ENCODE results near the gene XRCC6.

The XRCC6 gene

DNA sequence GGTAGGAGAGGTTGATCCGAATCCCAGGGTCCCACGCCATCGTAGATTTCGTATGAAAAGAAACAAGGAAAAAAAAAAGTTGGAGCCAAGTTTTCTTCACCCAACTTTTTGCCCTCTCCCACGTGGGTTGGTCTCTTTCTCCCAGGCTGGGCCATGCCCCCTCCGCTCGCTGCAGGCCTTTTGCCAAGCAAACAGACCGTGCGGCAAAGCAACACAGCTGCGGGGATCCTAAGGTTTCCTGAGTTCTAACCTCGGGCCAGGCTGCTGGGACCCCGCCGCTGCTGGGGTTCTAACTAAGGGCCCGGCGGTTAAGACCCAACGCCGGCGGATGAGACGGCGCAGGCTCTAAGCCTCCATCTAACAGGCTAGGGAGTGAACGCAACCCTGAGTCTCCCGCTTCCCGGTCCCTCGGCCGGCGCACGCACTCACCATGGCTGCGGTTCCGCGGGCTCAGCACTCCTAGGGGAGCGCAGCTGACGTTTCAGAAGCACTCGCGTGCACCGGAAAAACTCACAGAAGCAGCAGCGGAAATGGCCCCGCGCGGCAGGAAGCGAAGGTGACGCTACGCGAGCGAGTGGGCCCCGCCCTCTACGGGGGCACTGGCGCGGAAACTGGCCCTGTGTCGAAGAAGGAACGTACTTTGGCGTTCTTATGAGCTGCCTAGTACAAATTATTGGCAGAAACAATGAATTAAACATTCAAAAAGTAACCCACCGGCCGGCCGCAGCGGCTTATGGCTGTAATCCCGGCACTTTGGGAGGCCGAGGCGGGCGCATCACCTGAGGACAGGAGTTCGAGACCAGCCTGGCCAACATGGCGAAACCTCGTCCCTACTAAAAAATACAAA, 67.5 kb downstream of the XRCC6 start, which contains the start of gene SNU13:
Gene SNU13 (minus strand): TSS at position 503 of the 847 bp plus-strand sequence. CDS start 71 bp downstream, at position 432.
- DNase-seq: peak; percentile 98

DNA sequence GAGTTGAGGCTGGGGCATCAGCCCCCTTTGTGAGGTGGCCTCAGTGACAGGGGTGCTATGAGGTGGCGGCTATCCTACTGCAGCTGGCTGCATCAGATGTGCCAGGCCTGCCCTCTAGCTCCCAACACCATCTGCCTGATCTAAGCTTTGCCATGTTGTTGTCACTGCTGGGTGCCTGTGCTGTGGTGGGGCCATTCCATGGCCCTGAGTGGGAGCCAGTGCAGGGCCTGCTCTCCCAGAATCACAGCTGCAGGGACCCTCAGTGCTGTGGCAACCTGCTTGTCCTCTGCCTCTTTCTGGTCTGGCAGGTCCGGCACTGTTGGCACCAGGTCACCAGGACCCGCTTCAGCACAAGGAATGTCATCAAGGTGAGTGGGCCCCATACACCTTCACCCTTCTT, 69.4 kb downstream of the XRCC6 start:
- peak; percentile 62 for DNase-seq

DNA sequence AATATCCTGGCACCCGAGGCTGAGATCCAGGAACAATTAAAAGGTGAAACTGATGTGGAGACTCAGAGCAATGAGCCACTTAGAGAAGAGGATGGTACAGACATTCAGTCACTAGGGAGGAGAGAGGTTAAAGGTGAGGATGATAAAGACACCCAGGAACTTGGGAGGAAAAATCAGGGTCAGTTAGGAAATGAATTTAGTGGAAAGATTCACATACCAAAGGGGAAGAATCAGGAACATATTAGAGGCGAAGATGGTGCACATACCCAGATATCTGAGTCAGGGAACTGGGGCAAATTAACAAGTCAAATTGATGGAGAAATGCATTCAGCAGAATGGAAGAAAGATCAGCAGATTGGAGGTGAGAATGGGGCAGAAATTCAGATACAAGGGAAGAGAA, 74.1 kb downstream of the XRCC6 start:
- no peak for DNase-seq

DNA sequence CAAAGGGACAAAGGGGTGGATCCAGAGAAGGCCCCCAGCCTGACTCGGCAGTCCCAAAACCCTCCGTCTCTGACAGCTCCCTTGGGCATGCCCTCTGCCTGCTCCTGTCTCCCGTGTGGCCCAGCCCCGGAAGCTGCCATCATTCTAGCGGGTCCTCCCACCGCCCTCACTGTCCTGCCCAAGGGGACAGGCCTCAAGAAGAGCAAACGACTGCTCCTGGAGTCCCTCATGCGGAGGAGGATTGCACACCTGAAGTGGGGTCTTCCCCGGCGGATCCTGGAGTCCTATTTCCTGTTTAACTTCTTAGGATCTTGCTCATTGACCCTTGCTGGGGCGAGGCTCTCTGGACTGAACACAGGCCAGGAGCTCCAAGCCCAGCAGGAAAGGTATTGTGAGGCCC, 75.6 kb downstream of the XRCC6 start:
- DNase-seq: no peak

DNA sequence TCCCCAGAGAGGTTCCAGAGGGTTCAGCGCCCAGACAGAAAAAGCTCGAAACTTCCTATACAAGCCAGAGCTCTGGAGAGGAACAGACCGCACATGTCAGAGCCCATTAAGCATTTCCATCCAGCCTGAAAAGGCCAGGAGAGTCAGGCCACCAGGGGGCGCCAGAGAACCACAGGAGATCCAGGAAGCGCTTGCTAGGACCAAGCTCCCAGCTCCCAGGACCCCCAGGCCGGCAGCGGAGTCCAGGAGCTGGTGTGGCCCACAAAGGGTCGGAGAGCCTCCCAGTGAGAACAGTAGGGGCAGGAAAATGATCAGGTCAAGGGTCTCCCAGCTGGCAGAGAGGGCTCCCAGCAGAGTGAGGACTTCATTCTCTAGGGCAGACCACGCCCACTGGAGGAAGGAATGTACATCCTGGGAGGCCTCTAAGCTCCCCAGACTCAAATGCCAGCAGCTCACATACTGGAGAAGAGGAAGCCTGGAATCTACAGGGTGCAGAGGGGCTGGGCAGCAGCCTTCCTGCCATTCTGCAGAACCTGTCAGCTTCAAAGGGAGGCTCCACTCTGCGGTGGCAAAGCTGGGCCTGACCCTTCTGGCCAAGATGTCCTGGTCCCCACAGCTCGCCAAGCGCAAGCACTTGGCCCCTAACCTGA, 76.2 kb downstream of the XRCC6 start:
- DNase-seq: peak; percentile 97

DNA sequence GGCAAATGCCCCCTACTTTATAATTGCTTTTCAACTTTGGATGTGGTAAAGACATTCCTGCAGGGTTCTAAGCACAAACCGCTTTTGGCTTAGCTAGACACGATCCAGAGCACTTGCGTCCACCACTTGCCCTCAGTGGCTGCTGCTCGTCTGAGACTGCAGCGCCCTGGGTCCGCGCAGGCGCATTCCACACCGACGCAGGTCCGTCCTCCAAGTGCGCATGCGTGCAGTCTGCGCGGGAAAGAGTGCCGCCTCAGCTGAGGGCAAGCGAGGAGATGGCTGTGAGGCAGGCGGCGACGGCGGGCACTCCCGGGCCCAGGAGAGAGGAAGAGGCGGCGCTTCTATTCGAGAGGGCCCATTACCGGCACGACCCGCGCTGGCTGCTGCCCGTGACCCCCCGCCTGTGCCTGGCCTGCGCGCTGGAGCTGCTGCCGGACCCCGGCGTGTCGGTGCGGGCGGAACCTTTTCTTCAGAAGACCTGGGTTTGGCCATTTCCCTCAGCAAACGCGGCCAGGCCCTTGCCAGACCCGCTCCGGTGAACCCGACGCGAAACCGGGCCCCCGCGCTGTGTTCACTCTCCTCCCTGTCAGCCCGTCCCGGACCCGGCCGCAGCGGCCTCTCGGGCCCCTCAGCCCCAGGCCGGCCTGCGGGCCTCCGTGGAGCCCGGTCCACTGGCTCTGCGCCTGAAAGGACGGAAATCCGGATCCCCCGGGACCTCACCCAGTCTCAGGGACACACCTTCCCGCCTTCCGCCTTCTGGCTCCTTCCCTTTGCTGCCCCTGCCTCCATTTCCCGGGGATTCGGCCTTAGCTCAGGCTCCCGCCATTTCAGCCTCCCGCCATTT, 78.4 kb downstream of the XRCC6 start, which contains the start of gene MEI1:
Gene MEI1 (plus strand): TSS at position 240 of the 844 bp plus-strand sequence. CDS start 36 bp downstream, at position 276.
- DNase-seq: peak; percentile 97

DNA sequence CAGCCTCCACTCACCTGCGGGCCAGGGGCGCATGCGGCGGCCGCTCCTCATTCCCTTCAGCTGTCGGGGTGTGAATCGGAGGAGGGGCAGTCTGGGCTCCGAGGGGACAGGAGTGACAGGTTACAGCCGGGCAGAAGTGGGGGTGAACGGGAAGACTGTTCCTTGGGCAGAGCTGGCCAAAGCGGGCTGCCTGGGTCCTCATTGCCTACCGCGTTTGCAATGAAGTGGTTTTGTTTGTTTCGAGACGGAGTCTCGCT, 78.9 kb downstream of the XRCC6 start:
- DNase-seq: no peak

DNA sequence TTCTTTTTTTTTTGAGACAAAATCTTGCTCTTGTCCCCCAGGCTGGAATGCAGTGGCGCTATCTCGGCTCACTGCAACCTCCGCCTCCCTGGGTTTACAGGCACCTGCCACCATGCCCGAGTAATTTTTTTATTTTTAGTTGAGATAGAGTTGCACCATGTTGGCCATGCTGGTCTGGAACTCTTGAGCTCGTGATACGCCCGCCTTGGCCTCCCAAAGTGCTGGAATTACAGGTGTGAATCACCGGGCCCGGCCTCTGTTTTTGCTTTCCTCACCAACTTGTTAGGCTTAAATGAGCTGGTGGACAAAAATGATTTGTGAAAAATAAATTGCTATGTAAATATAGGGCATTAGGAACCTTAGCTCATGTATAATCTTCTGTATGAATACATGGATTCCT, 81.7 kb downstream of the XRCC6 start:
- peak; percentile 14 for DNase-seq

DNA sequence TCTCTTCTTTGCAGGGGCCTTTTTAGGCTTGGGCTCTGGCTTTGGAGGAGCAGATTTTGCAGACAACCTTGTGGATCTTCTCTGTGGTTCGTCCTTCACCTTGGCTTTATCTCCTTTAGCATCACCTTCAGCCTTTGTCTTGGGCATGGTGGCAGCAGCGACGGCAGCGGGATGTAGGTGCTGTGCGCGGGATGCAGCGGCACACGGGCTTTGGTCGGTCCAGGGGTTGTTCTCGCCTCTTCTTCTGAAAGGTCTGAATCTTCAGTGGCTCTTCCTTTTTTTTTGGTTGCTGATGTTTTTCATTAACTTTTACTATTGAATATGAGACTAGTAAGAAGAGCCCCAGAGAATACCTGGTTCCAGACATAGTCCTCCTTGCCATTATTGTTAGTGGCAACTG, 88.2 kb downstream of the XRCC6 start:
- DNase-seq: no peak

DNA sequence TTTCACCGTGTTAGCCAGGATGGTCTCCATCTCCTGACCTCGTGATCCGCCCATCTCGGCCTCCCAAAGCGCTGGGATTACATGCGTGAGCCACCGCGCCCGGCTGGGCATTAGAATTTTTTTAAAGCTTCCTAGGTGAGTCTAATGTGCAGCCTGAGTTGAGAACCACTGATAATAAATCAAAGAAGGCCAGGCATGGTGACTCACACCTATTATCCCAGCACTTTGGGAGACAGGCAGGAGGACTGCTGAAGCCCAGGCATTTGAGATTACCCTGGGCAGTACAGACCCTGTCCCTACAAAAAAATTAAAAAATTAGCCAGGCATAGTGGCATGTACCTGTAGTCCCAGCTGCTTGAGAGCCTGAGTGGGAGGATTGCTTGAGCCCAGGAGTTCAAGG, 91.9 kb downstream of the XRCC6 start:
- peak; percentile 27 for DNase-seq
